ENCODE data around the gene COL5A3.
"Not testable (repeated sequence)": the region's sequence is repeated elsewhere in the genome, so short reads cannot be mapped to it uniquely, and the experiment has no call there.

DNA sequence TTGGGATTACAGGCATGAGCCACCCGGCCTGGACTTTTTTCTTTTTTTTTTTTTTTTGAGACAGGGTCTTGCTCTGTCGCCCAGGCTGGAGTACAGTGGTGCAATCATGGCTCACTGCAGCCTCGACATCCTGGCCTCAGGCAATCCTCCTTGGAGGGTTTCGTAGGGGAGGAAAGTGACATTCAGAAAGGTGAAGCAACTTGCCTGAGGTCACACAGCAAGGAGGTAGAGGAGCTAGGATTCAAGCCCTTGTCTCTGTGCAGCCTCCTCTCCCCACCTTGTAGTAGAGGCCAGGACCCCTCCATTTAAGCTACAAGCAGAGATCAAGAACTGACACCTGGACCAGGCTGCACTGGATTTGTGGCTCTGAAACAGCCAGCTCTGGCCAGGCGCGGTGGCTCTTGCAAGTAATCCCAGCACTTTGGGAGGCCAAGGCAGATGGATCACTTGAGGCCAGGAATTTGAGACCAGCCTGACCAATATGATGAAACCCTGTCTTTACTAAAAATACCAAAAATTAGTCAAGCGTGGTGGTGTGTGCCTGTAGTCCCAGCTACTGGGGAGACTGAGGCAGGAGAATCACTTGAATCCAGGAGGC, 63.7 kb downstream of the COL5A3 start:
- not testable (repeated sequence) for TF ChIP-seq POLR2AphosphoS5 (IDR thresholded peaks at IDR 0.05; ENCODE audit: low read depth, low read length); POLR2A (IDR thresholded peaks at IDR 0.05; ENCODE audit: low read depth, low read length); TAF1 (IDR thresholded peaks at IDR 0.05; ENCODE audit: borderline replicate concordance, low read depth, low read length)

All from GM12892 (cell line).